Esophagus squamous epithelium (tissue), 5 donors: ENCODE data around the gene BHLHE23. TPM values are rescaled to one million over a fixed set of nuclear protein-coding genes. Genes with fewer than 3 reads are reported as not detected.

Experiments
- DNase-seq: peaks from one replicate; lab custom pipeline; 2025; lab: John Stamatoyannopoulos, UW
- H3K27ac ChIP-seq, 4 donors: fragments of 200-600 bp; sonication (generic); one replicate each; pipeline ENCODE4 v1.5.1; 2016 to 2019; ENCODE audit warnings: mild to moderate bottlenecking in 1 of 4
- H3K27me3 ChIP-seq, 4 donors: fragments of 200-600 bp; sonication (generic); 1 replicate in 3 of 4; 2 replicates in 1 of 4; pipeline versions ENCODE4 v1.5.1 to v1.6.0; 2017 to 2021; ENCODE audit warnings: antibody characterized with exemption in 1 of 4
- H3K36me3 ChIP-seq, 3 donors: fragments of 200-600 bp; sonication (generic); one replicate each; pipeline ENCODE4 v1.5.1; 2016 to 2019
- H3K4me1 ChIP-seq, 3 donors: fragments of 200-600 bp; sonication (generic); one replicate each; pipeline ENCODE4 v1.5.1; 2017 to 2019
- H3K4me3 ChIP-seq, 4 donors: fragments of 200-600 bp; sonication (generic); 1 replicate in 3 of 4; 2 replicates in 1 of 4; pipeline ENCODE4 v1.5.1; 2016 to 2019; ENCODE audit warnings: mild to moderate bottlenecking in 2 of 4, moderate library complexity in 1 of 4
- H3K9me3 ChIP-seq, 3 donors: fragments of 200-600 bp; sonication (generic); one replicate each; pipeline ENCODE4 v1.5.1; 2016 to 2019
- CTCF ChIP-seq, 6 experiments: fragments of 450-650 bp in 4 of 6; fragments of 200-600 bp in 2 of 6; sonication (generic) in 2 of 6; IDR thresholded peaks; one replicate each; pipeline ENCODE4 v1.5.1; 2016 to 2019; ENCODE audit warnings: antibody characterized with exemption in 6 of 6, mild to moderate bottlenecking in 4 of 6, moderate library complexity in 4 of 6
- POLR2A ChIP-seq, 4 donors: fragments of 450-650 bp; IDR thresholded peaks; one replicate each; pipeline ENCODE4 v1.6.1; 2017; ENCODE audit warnings: antibody characterized with exemption in 4 of 4, mild to moderate bottlenecking in 4 of 4, moderate library complexity in 3 of 4
- WGBS, 2 donors: methylation state at CpG; one replicate each; pipeline ENCODE4 v1.1.5; 2018; 5-methylcytosine and 5-hydroxymethylcytosine counted together
- intact Hi-C: fragments of 100-400 bp; cut with DNase I; formaldehyde crosslinking; loops from one replicate; pipeline ENCODE4 v1.15.0; 2022
- total RNA-seq, 4 donors: library from RNA; depleted of rRNA; stranded (reverse); fragments of >200 nt; gene quantifications; one replicate each; pipeline ENCODE4 v1.1.0, GENCODE V29; 2016
- donor health status: DM: yes; HTN: yes; CAD: no.

Gene BHLHE23
- total RNA-seq, 4 donors from 2014 or later: not detected

- peaks cover 0 to 28% (median 13%) of the 10 kb centered on the region in 3 donors for H3K4me1 ChIP-seq
- no peak for DNase-seq
- intact Hi-C loops: loop anchor here (10.0 kb wide), 1 partner anchor 108 kb away; no protein-coding TSS in a partner anchor
- peaks cover 36 to 100% (median 40%) of the 10 kb centered on the region in 4 donors for H3K27me3 ChIP-seq
- no peaks in the 10 kb centered on the region for H3K36me3 ChIP-seq
- TF ChIP-seq CTCF (IDR thresholded peaks at IDR 0.05): no peak
- no peak for TF ChIP-seq POLR2A (IDR thresholded peaks at IDR 0.05)
- 70 to 72% methylated on average over 5 to 9 of the region's 11 CpGs for WGBS, 2 donors
- H3K27ac ChIP-seq: no peak overlapping the region
- no peaks in the 10 kb centered on the region for H3K9me3 ChIP-seq
- no peak overlapping the region for H3K4me3 ChIP-seq
Observed at GRCh38 chr20:63002511-63002910, 4.3 kb downstream of the BHLHE23 start.

- TF ChIP-seq POLR2A (IDR thresholded peaks at IDR 0.05) (no peak), CTCF (IDR thresholded peaks at IDR 0.05) (no peak)
- Histone ChIP-seq H3K4me1 (peaks cover 0 to 12% (median 0%) of the 10 kb centered on the region in 3 donors), H3K27me3 (peaks cover 24 to 100% (median 31%) of the 10 kb centered on the region in 4 donors), H3K4me3 (no peak overlapping the region), H3K9me3 (no peaks in the 10 kb centered on the region), H3K36me3 (no peaks in the 10 kb centered on the region), H3K27ac (no peak overlapping the region)
- no peak for DNase-seq
- 46 to 63% methylated on average over 10 to 11 of the region's 11 CpGs for WGBS, 2 donors
- intact Hi-C loops: loop anchor here (10.0 kb wide), 1 partner anchor 106 kb away; no protein-coding TSS in a partner anchor
Observed at GRCh38 chr20:63000958-63001357, 5.8 kb downstream of the BHLHE23 start.

GRCh38 chr20:63000036-63000435 is 6.7 kb downstream of the BHLHE23 start:
- TF ChIP-seq CTCF (IDR thresholded peaks at IDR 0.05) (no peak), POLR2A (IDR thresholded peaks at IDR 0.05) (no peak)
- Histone ChIP-seq H3K27ac (no peak overlapping the region), H3K4me1 (peaks cover 0 to 5% (median 0%) of the 10 kb centered on the region in 3 donors), H3K36me3 (no peaks in the 10 kb centered on the region), H3K4me3 (no peak overlapping the region), H3K9me3 (no peaks in the 10 kb centered on the region), H3K27me3 (peaks cover 15 to 100% (median 22%) of the 10 kb centered on the region in 4 donors)
- no peak for DNase-seq
- WGBS, 2 donors: 79 to 89% methylated on average over 6 to 7 of the region's 14 CpGs
- intact Hi-C loops: loop anchor here (10.0 kb wide), 1 partner anchor 105 kb away; no protein-coding TSS in a partner anchor

GRCh38 chr20:62999580-62999979 is 7.2 kb downstream of the BHLHE23 start:
- intact Hi-C loops: no loop called here
- WGBS, 2 donors: 74 to 78% methylated on average over 8 to 12 of the region's 16 CpGs
- no peak for TF ChIP-seq POLR2A (IDR thresholded peaks at IDR 0.05)
- Histone ChIP-seq H3K4me3 (no peak overlapping the region), H3K27me3 (peaks cover 10 to 100% (median 17%) of the 10 kb centered on the region in 4 donors), H3K9me3 (no peaks in the 10 kb centered on the region), H3K36me3 (no peaks in the 10 kb centered on the region), H3K4me1 (peaks cover 0 to under 1% (median 0%) of the 10 kb centered on the region in 3 donors), H3K27ac (no peak overlapping the region)
- DNase-seq: no peak

GRCh38 chr20:62998449-62998848 is 8.3 kb downstream of the BHLHE23 start:
- Histone ChIP-seq H3K27ac (no peak overlapping the region), H3K4me1 (no peaks in the 10 kb centered on the region), H3K4me3 (no peak overlapping the region), H3K9me3 (no peaks in the 10 kb centered on the region), H3K27me3 (peaks cover 3 to 99% (median 7%) of the 10 kb centered on the region in 4 donors), H3K36me3 (no peaks in the 10 kb centered on the region)
- intact Hi-C loops: no loop called here
- no peak for DNase-seq
- WGBS, 2 donors: 72 to 97% methylated on average over 2 to 3 of the region's 5 CpGs
- TF ChIP-seq POLR2A (IDR thresholded peaks at IDR 0.05) (no peak), CTCF (IDR thresholded peaks at IDR 0.05) (no peak)
